HG03457 (cell line): ENCODE data around the gene PIGP.
"Not testable (repeated sequence)": the region's sequence is repeated elsewhere in the genome, so short reads cannot be mapped to it uniquely, and the experiment has no call there.

Experiments
- ATAC-seq: cut with Tn5 transposase; IDR thresholded peaks from one replicate; pipeline ENCODE4 v1.9.1; 2021; ENCODE audit warnings: moderate number of reproducible peaks; ENCODE audit not compliant: unreplicated experiment

Gene PIGP

GRCh38 chr21:37076087-37076850 lies 3.4 kb upstream of the PIGP start:
- no peak for ATAC-seq

DNA sequence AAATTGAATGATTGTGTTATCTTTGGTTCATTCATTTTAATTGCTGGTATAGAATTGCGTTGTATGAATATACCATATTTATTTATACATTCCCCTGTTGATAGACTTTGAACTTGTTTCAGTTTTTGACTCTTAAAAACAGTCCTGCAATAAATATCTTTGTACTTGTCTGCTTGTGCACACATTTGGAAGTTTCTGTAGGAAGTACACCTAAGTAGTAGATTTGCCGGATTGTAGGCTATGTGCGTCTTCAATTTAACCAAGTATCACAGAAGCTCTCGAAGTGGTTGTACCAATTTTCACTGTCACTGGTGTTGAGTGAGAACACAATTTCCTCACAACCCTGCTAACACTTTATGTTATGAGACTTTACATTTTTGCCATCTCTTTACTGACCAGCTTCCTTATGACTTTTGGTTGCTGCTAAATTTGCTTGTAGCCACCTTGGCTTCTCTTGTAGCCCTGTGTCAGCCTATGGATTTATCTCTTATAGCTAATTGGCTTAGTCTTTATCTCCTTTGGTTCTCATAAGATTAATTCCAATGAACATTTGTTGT lies 2.4 kb upstream of the PIGP start:
- no peak for ATAC-seq

DNA sequence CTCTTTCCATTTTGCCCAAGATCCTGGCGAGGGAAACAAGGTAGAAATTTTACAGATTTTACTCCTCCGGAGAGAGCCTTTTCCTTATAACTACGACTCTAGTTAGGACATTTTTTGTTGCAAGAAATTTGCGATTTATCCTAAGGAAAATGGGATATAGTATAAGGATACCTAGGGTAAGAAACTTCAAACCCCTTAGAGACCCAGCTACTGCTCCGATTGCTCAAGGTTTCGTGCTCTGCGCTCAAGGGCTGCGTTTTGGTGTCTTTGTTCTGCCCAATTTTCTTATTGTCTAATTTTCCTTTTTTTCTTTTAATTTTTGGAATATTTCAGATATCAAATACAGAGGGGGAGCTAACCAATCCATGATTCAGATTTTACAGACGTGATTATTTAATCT lies 1.7 kb upstream of the PIGP start:
- ATAC-seq = no peak

DNA sequence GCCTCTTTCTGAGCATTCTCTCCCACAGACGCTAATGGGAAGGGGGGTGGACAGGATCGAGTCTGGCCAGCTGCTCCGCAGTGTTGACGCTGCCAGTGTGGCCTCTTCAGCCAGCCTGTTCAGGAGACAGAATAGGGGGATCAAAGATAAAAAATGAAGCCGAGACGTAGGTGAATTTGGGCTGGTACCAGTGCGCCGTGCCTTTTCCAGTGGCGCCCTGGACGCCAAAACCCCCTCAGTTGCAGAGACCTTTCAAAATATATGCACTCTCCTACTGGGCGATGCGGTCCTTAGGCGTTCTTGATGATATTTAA lies 1.3 kb upstream of the PIGP start:
- no peak for ATAC-seq

DNA sequence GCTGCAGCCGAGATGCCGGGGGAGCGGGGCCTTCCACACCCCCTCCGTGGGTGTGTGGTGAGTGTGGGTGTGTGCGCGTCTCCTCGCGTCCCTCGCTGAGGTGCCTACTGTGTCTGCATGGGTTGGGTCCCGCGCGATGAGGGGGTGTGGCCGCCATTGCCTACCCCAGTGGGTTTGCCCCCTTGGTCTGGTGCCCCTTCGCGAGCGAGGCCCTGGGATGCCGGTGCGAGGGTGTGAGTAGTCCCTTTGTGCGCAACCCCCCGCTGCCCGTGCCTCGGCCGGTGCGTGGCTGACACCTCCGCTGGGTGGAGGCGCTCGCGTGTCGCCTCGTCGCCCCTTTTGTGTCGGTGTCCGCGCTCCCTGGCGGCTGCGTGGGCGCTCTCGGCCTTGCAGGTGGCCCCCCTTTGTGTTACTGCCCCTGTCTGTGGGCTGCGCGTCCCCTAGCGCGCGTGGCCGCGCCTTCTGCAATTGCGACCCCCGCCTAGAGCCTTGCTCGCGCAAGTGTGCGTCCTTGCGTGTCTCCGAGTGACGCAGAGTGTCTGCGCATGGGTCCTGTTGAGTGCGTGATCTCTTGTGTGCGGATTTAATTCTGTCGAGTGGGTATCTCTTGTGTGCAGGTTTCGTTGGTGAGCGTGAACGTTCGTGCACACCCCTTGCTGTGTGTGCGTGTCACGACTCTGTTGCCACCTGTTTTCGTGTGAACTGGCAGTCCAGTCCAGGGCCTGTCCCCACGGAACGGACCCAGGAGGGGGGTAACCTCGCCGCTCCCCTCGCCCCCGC lies 736 bp upstream of the PIGP start:
- peak; percentile 26 for ATAC-seq

GRCh38 chr21:37072274-37072987 lies 440 bp downstream of the PIGP start:
- ATAC-seq = peak; percentile 32

DNA sequence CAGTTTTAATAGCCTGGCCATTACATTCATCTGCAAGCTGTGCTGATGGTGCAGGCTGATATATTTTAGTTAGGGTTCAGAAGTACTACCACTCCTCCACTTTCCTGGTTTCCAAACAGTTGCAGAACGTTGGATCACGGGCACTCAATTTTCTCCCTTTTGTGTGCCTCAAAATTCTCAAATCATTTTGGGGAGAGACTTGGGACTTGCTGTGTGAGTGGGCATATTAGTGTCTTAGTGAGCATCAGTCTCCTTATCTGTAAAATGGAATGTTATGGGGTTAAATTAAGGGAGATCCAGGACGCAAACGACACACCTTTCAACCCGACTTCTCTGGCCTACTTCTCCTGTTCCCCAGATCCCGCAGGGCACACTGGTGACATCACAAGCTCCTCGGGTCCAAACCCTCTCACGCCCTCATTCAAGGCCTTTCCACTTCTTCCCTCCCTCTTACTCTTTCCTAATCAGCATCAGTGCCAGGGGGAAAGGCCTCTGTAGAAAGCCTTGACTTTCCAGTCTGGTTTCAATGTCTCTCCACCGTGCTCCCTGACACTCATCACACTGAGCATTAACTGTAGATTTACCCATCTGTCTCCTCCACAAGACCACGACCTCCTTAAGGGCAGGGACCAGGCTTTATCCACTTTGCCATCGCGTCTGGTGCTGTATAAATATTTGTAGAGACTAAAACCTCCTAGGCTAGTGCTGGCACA lies 1.2 kb downstream of the PIGP start:
- no peak for ATAC-seq

DNA sequence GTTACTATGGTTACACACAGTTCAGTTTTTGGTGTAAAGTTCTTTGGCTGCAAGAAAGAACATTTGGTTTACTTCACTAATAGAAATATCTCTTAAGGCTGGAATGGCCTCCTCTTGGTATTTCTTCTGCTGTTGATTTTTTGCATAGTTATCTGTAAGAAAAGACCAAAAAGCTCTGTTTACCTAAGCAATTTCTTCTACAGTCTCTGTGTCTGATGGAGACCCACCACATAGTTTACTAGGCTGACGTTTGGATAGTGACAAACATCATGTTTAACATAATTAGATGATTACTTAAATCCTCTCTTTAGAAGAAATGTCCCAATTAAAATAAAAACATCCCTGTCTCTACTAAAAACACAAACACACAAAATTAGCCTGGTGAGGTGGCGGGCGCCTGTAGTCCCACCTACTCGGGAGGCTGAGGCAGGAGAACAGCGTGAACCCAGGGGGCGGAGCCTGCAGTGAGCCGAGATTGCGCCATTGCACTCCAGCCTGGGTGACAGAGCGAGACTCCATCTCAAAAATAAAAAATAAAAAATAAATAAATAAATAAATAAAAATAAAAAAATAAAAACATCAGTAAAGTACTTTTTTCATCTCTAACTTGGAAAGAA lies 7.2 kb downstream of the PIGP start:
- no peak for ATAC-seq

- ATAC-seq = no peak
These were observed 8.0 kb downstream of the PIGP start for GRCh38 chr21:37064841-37065240.

DNA sequence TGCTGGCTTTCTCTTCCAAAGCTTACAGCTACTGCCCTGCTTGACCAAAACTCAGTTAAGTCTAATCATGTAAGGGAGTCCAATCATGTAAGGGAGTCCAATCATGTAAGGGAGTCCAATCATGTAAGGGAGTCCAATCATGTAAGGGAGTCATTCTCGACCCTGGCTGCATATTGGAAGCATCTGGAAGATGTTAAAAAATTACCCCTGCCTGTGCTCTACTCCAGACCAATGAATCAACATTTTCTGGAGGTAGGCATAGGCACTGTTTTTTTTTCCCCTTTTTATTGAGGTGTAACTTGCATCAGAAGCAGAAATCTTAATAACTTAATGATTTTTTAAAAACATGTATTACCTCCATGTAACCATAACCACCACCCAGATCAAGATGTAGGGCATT lies 9.4 kb downstream of the PIGP start:
- ATAC-seq = no peak

DNA sequence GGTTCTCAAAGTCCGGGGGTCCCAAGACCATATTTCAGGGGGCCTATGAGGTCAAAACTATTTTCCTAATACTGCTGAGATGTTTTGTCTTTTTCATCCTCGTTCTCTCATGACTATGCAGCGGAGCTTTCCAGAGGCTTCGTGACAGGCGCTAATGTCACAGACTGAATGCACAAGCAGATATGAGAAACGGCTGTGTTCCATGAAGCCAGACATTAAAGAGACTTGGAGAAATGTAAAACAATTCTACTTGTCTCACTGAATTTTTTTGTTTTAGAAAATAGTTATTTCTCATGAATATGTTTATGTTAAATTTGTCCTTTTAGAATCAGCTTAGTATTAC lies 10.3 kb downstream of the PIGP start:
- ATAC-seq = no peak

DNA sequence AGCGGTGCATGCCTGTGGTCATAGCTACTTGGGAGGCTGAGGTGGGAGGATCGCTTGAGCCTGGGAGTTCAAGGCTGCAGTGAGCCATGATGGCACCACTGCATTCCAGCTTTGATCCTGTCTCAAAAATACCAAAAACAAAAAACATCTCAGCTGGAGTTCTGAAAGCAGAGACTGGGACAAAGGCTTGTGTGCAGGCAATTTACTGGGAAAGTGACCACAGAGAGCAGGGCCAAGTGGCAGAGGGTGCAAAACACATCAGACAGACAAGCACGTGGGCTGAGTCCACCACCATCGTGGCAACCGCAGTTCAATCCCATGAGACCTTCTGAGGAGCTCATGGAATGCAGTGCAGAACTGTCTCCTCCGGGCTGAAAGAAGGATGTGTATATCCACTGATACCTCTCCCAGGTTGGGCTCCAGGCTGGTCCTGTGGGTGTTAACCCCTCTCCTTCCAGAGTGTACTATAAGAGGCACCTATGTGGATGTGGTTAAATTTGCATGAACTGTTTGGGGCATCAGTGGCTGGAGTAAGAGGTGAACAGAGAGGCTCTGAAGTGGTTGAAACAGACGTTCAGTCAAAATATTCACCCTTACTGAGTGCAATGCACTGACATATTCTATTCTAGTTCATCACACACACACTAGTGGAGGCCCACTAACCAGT lies 10.8 kb downstream of the PIGP start:
- no peak for ATAC-seq

GRCh38 chr21:37060296-37060695 lies 12.6 kb downstream of the PIGP start:
- no peak for ATAC-seq

DNA sequence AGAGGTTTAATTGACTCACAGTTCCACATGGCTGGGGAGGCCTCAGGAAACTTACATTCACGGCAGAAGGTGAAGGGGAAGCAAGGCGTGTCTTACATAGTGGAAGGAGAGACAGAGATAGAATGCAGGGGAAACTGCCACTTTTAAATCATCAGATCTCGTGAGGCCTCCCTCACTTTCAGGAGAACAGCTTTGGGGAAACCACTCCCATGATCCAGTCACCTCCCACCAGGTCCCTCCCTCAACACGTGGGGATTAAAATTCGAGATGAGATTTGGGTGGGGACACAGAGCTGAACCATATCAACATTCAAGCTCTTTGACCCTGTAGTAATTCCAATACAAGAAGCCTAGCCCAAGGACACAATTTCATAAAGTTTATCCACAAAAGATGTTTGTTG lies 13.7 kb downstream of the PIGP start:
- ATAC-seq = no peak

DNA sequence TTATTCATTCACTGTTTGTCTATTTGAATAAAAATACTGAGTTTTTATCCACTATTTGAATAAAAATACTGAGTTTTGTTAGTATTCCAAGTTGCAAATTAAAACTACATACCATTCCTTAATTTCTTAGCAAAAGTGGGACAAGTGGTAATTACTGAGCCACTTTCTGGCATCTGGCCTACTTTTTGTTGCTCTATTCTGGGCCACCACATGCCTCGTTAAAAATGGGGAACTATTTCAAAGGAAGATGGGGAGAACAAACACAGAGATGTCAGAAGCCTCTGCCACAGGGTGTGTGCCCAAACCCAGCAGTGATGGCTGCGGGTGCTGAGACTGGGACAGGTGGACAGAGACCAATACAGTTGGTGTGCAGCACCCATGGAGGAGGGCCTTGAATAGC lies 14.6 kb downstream of the PIGP start:
- no peak for ATAC-seq

DNA sequence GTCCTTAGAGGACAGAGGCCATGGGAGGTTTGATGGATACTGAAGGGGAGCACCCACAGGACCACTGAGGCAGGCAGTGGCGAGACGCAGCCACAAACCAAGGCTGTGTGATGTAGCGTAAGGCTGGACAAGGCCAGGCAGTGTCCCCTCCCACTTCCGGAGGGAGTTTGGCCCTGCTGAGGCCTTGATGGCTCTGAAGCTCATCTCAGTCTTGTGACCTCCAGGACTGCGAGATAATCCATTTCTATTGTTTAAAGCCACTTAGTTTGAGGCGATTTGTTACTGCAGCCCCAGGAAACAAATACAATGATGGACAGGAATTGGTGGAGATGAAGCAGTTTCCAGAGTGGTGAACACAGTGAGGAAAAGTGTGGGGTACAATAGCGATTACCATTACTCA lies 15.3 kb downstream of the PIGP start:
- ATAC-seq = no peak

GRCh38 chr21:37055271-37055855 lies 17.5 kb downstream of the PIGP start:
- ATAC-seq = no peak

GRCh38 chr21:37049741-37050140 lies 23.1 kb downstream of the PIGP start:
- ATAC-seq = not testable (repeated sequence)

DNA sequence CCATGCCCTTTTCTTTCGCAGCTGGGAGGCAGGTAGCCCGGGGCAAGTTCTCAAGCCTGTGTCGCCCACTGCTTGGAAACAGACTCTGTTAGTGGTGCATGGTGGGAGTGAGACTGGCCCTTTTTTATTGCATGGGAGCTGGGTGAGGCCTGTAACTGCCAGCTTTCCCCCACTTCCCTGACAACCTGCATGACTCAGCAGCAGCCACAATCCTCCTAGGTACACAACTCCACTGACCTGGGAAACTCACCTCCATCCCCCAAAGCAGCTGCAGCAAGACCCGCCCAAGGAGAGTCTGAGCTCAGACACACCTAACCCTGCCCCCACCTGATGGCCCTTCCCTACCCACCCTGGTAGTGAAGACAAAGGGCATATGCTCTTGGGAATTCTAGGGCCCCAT lies 25.8 kb downstream of the PIGP start:
- no peak for ATAC-seq

GRCh38 chr21:37045556-37045955 lies 27.3 kb downstream of the PIGP start:
- no peak for ATAC-seq
